Spinal cord (tissue), 10 donors: ENCODE measurements around the gene KRT12. TPM values are rescaled to one million over a fixed set of nuclear protein-coding genes. Genes with fewer than 3 reads are reported as not detected.
A peak's percentile ranks its signal among the peaks of the same experiment; 100 is the strongest.
"Not testable (repeated sequence)": the region's sequence is repeated elsewhere in the genome, so short reads cannot be mapped to it uniquely, and the experiment has no call there.

Source experiments
- DNase-seq, 6 donors: peaks; one replicate each; pipeline versions ENCODE4 v3.0.0 to v3.0.0-alpha.2; 2013 to 2015; ENCODE audit warnings: low spot score in 6 of 6, low read depth in 4 of 6
- H3K27ac ChIP-seq: one replicate; pipeline ENCODE4 v1.5.1; 2013; ENCODE audit warnings: low read depth, low read length, control low read depth
- H3K27me3 ChIP-seq: one replicate; pipeline ENCODE4 v1.6.1; 2013; ENCODE audit warnings: low read length; ENCODE audit not compliant: control insufficient read depth, insufficient read depth
- H3K36me3 ChIP-seq: one replicate; pipeline ENCODE4 v1.6.1; 2013; ENCODE audit warnings: low read length; ENCODE audit not compliant: control insufficient read depth, insufficient read depth
- H3K4me1 ChIP-seq: one replicate; pipeline ENCODE4 v1.6.1; 2013; ENCODE audit warnings: low read length; ENCODE audit not compliant: control insufficient read depth, insufficient read depth
- H3K4me3 ChIP-seq: one replicate; pipeline ENCODE4 v1.5.1; 2013; ENCODE audit warnings: low read depth, low read length, control low read depth
- H3K9me3 ChIP-seq: one replicate; pipeline ENCODE4 v1.6.1; 2013; ENCODE audit warnings: low read length; ENCODE audit not compliant: control insufficient read depth, insufficient read depth
- WGBS: methylation state at CpG from one replicate; pipeline ENCODE4 v1.1.5; 2013; ENCODE audit warnings: missing lambda C conversion rate; ENCODE audit not compliant: insufficient coverage; 5-methylcytosine and 5-hydroxymethylcytosine counted together
- polyA plus RNA-seq, 2 donors: library from polyadenylated mRNA; unstranded; fragments of 120-200 nt; gene quantifications; one replicate each; pipeline ENCODE4 v1.2.1, GENCODE V29; 2013; ENCODE audit not compliant: insufficient read length in 2 of 2
- total RNA-seq, 2 donors: library from RNA; depleted of rRNA in 1 of 2; stranded (reverse); fragments of 120-200 nt in 1 of 2; fragments of >200 nt in 1 of 2; gene quantifications; one replicate each; pipeline versions ENCODE4 v1.2.3 to v1.2.4, GENCODE V29; 2013 to 2014
- donor health status: healthy.

Gene KRT12
- total and polyA plus RNA-seq, 4 donors, result 0.40 TPM; not detected in 3

DNA sequence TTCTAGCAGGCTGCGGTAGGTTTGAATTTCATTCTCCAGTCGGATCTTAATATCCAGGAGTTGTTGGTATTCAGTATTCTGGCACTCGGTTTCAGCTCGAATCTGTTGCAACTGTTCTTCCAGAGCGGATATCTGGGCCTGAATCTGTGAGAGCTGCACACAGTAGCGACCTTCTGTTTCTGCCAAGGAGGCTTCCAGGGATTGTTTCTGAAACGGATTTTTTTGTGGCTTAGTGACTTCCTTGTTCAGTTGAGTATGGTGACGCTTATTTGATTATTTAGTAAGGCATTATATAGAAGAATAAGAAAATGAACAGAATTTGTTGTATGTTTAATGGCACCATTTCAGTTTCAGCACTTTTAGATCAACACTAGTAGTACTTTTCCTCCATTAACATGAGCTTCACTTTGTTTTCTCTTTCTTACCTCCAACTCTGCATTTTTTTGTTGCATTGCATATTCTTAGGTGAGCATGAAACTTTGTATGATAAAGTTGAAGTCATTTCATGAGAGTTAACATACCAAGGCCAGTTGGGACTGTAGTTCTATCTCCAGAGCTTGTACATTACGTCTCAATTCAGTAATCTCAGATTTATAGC, 47.4 kb downstream of the KRT12 start:
- 34% methylated on average over 6 of the region's 9 CpGs for WGBS
- Histone ChIP-seq H3K4me1 (no peaks in the 10 kb centered on the region), H3K9me3 (no peaks in the 10 kb centered on the region), H3K27me3 (no peaks in the 10 kb centered on the region), H3K36me3 (peaks cover 6% of the 10 kb centered on the region), H3K4me3 (peak overlapping the region; percentile 71), H3K27ac (peak overlapping the region; percentile 87)
- peak in 2 of 6 donors; percentile 18 to 40 for DNase-seq

DNA sequence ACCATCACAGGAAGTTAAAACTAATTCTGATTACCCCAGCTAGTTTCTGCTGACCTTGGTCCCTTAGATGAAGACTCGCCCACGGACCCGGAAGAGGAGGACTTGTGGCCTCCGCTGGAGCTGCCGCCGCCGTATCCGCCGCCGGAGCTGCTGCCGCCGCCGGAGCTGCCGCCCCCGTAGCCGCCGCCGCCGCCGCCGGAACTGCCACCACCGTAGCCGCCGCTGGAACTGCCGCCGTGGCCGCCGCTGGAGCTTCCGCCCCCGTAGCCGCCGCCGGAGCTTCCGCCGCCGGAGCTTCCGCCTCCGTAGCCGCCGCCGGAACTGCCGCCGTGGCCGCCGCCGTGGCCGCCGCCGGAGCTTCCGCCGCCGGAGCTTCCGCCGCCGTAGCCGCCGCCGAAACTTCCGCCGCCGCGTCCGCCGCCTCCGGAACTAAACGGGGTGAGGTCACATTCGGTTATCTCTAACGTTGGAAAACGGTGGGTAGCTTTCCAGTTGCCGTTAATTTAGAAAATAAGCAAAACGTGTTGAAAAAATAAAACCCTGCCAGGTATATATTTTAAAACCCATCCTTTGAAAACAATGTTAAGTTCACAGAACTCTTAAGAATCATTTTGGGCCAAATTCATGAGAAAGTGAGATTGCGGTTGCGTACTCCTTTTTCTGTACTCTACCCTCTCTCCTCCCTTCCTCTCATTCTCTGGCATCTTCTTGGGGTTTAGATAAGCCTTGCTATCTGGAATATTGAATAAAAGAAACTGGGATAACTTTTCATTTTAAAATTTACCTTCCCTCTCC, 48.1 kb downstream of the KRT12 start:
- Histone ChIP-seq H3K9me3 (no peaks in the 10 kb centered on the region), H3K4me1 (no peaks in the 10 kb centered on the region), H3K36me3 (peaks cover 6% of the 10 kb centered on the region), H3K4me3 (peak overlapping the region; percentile 75), H3K27me3 (no peaks in the 10 kb centered on the region), H3K27ac (peak overlapping the region; percentile 87)
- DNase-seq, result peak in 5 of 6 donors; percentile 64 to 93 (median 73)
- 0% methylated on average over 66 of the region's 73 CpGs for WGBS

DNA sequence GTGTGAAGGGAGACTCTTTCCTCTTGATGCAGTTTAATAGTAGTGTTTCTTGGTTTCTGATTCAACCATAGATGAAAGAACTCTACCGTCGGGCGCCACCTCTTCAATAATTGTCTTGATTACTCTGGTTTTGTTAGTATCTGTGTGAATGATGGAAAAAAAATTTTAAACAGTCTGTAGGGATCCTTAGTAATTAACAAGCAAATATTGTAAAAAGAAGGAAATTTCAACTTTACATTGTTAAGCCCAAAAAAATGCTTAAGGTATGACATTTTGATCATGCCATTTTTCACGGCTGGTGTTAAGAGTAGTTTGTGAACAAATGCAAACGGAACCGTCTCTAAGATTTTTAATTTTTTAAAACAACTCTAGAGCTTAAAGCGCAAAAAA, 48.7 kb downstream of the KRT12 start:
- Histone ChIP-seq H3K27ac (peak overlapping the region; percentile 64), H3K9me3 (no peaks in the 10 kb centered on the region)
- DNase-seq, result no peak

GRCh38 chr17:40817103-40817682, 49.8 kb downstream of the KRT12 start:
- Histone ChIP-seq H3K4me1 (no peaks in the 10 kb centered on the region), H3K27me3 (no peaks in the 10 kb centered on the region), H3K27ac (no peak overlapping the region), H3K4me3 (no peak overlapping the region), H3K36me3 (peaks cover 3% of the 10 kb centered on the region), H3K9me3 (no peaks in the 10 kb centered on the region)
- 100% methylated on average over 2 of the region's 4 CpGs for WGBS
- no peak for DNase-seq

More for the DNA sequence above, 48.7 kb downstream of the KRT12 start:
- peak overlapping the region; percentile 75 for H3K4me3 ChIP-seq
- H3K27me3 ChIP-seq, result no peaks in the 10 kb centered on the region
- H3K4me1 ChIP-seq, result no peaks in the 10 kb centered on the region
- WGBS, result 0% methylated on average over 1 of the region's 7 CpGs
- peaks cover 6% of the 10 kb centered on the region for H3K36me3 ChIP-seq

GRCh38 chr17:40816569-40816968, 50.5 kb downstream of the KRT12 start:
- no peaks in the 10 kb centered on the region for H3K27me3 ChIP-seq
- WGBS, result no CpG with 5 or more reads among the region's 3 CpGs
- no peak for DNase-seq
- no peak overlapping the region for H3K27ac ChIP-seq
- H3K9me3 ChIP-seq, result no peaks in the 10 kb centered on the region
- no peaks in the 10 kb centered on the region for H3K4me1 ChIP-seq
- H3K36me3 ChIP-seq, result no peaks in the 10 kb centered on the region
- H3K4me3 ChIP-seq, result no peak overlapping the region

GRCh38 chr17:40815381-40815780, 51.6 kb downstream of the KRT12 start:
- DNase-seq, result no peak
- H3K4me1 ChIP-seq, result no peaks in the 10 kb centered on the region
- whole genome bisulfite sequencing, result no CpG with 5 or more reads among the region's 1 CpG
- no peaks in the 10 kb centered on the region for H3K36me3 ChIP-seq
- no peak overlapping the region for H3K27ac ChIP-seq
- no peak overlapping the region for H3K4me3 ChIP-seq
- H3K27me3 ChIP-seq, result peaks cover 3% of the 10 kb centered on the region
- H3K9me3 ChIP-seq, result no peaks in the 10 kb centered on the region

DNA sequence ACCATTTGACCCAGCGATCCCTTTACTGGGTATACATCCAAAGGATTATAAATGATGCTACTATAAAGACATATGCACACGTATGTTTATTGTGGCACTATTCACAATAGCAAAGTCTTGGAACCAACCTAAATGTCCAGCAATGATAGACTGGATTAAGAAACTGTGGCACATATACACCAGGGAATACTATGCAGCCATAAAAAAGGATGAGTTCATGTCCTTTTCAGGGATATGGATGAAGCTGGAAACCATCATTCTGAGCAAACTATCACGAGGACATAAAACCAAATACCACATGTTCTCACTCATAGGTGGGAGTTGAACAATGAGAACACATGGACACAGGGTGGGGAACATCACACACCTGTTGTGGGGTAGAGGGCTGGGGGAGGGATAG, 52.4 kb downstream of the KRT12 start:
- H3K27me3 ChIP-seq, DNase-seq, H3K9me3 ChIP-seq, H3K27ac ChIP-seq, H3K4me3 ChIP-seq, H3K36me3 ChIP-seq, H3K4me1 ChIP-seq: not testable (repeated sequence)
- no CpG with 5 or more reads among the region's 3 CpGs for whole genome bisulfite sequencing

GRCh38 chr17:40813804-40814203, 53.2 kb downstream of the KRT12 start:
- H3K27me3 ChIP-seq, result peaks cover 7% of the 10 kb centered on the region
- no peak for DNase-seq
- WGBS, result 70% methylated on average over 3 of the region's 4 CpGs
- H3K4me3 ChIP-seq, result no peak overlapping the region
- H3K27ac ChIP-seq, result no peak overlapping the region
- no peaks in the 10 kb centered on the region for H3K9me3 ChIP-seq
- H3K4me1 ChIP-seq, result no peaks in the 10 kb centered on the region
- H3K36me3 ChIP-seq, result no peaks in the 10 kb centered on the region

- Histone ChIP-seq H3K9me3 (no peaks in the 10 kb centered on the region), H3K4me1 (no peaks in the 10 kb centered on the region), H3K27me3 (peaks cover 9% of the 10 kb centered on the region), H3K4me3 (no peak overlapping the region), H3K27ac (no peak overlapping the region), H3K36me3 (no peaks in the 10 kb centered on the region)
- DNase-seq, result no peak
- 60% methylated on average over 1 of the region's 3 CpGs for WGBS
These were observed 54.4 kb downstream of the KRT12 start for GRCh38 chr17:40812639-40813038.
